Bronchial epithelial cell (primary cell): Measurements from ENCODE around the gene TMEM267. TPM values are rescaled to one million over a fixed set of nuclear protein-coding genes. Genes with fewer than 3 reads are reported as not detected.
"Not testable (repeated sequence)": the region's sequence is repeated elsewhere in the genome, so short reads cannot be mapped to it uniquely, and the experiment has no call there.

ENCODE experiments used
- DNase-seq: peaks from one replicate; pipeline ENCODE4 v3.0.0-alpha.2; 2010; ENCODE audit warnings: low read depth
- FAIRE-seq: peaks from 2 replicates; lab custom pipeline; 2011; peaks lifted over from hg19 to GRCh38; lab: Jason Lieb, UNC
- H3K27me3 ChIP-seq: 2 replicates; pipeline ENCODE4 v1.5.1; 2011; ENCODE audit warnings: low read length; ENCODE audit not compliant: control insufficient read depth, insufficient read depth
- H3K36me3 ChIP-seq: 2 replicates; pipeline ENCODE4 v1.5.1; 2011; ENCODE audit warnings: low read length; ENCODE audit not compliant: control insufficient read depth, insufficient read depth
- H3K4me3 ChIP-seq: 2 replicates; pipeline ENCODE4 v1.5.1; 2011; ENCODE audit warnings: mild to moderate bottlenecking, low read depth, low read length, control low read depth
- CTCF ChIP-seq: IDR thresholded peaks from 2 replicates; pipeline ENCODE4 v1.5.1; 2011; ENCODE audit warnings: mild to moderate bottlenecking, moderate library complexity, low read length, control low read depth, inconsistent platforms; ENCODE audit not compliant: insufficient read depth, severe bottlenecking
- total RNA-seq: library from RNA; depleted of rRNA; stranded (reverse); fragments of >200 nt; gene quantifications from 2 replicates; pipeline ENCODE4 v1.2.1, GENCODE V29; 2014

Gene TMEM267
- total RNA-seq, 1 donor from 2014 or later, result 12.4 TPM

- H3K4me3 ChIP-seq, result no peak overlapping the region
- no peak for TF ChIP-seq CTCF
- H3K27me3 ChIP-seq, result no peaks in the 10 kb centered on the region
- FAIRE-seq (no peak), DNase-seq (peak; percentile 88)
- no peaks in the 10 kb centered on the region for H3K36me3 ChIP-seq
Observed at GRCh38 chr5:43425983-43426382, 57.7 kb downstream of the TMEM267 start.

DNA sequence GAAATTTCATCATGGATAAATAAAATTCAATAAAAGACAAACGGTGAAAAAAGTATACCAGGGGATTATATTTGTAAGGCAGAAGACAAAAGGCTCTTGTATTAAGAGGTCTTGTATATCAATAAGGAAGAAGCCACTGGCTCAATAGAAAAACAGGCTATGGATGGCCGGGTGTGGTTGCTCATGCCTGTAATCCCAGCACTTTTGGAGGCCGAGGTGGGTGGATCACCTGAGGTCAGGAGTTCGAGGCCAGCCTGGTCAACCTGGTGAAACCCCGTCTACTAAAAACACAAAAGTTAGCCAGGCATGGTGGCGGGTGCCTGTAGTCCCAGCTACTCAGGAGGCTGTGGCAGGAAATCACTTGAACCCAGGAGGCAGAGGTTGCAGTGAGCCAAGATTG lies 60.6 kb downstream of the TMEM267 start:
- FAIRE-seq, DNase-seq, H3K36me3 ChIP-seq, H3K27me3 ChIP-seq, H3K4me3 ChIP-seq: not testable (repeated sequence)

DNA sequence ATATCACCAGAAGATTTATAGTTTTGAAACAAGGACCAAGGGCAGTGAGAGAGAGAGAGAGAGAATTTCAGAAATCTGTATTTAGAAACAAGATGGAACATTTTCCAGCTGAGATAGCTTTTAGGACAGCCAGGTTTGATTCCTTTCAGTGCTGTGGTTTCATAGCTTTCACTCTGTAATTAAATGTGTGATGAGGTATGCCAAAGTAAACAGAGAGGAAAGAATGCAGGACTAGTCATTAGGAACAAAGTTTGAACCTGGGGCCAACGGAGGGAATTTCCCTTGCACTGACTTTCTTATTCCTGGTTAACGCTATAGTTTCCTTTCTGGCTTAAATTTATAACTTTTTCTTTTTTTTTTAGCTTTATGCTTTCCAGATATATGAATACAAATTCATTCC lies 61.5 kb downstream of the TMEM267 start:
- no peak for FAIRE-seq
- H3K27me3 ChIP-seq, result no peaks in the 10 kb centered on the region
- no peak overlapping the region for H3K4me3 ChIP-seq
- no peak for TF ChIP-seq CTCF
- DNase-seq, result peak; percentile 84
- no peaks in the 10 kb centered on the region for H3K36me3 ChIP-seq

GRCh38 chr5:43421450-43422133 lies 62.1 kb downstream of the TMEM267 start:
- Histone ChIP-seq H3K27me3 (no peaks in the 10 kb centered on the region), H3K4me3 (no peak overlapping the region), H3K36me3 (no peaks in the 10 kb centered on the region)
- TF ChIP-seq CTCF, result no peak
- FAIRE-seq (no peak), DNase-seq (peak; percentile 37)

GRCh38 chr5:43420241-43420640 lies 63.4 kb downstream of the TMEM267 start:
- H3K4me3 ChIP-seq, result no peak overlapping the region
- DNase-seq, result no peak
- TF ChIP-seq CTCF, result no peak
- H3K27me3 ChIP-seq, result no peaks in the 10 kb centered on the region
- no peak for FAIRE-seq
- H3K36me3 ChIP-seq, result no peaks in the 10 kb centered on the region

DNA sequence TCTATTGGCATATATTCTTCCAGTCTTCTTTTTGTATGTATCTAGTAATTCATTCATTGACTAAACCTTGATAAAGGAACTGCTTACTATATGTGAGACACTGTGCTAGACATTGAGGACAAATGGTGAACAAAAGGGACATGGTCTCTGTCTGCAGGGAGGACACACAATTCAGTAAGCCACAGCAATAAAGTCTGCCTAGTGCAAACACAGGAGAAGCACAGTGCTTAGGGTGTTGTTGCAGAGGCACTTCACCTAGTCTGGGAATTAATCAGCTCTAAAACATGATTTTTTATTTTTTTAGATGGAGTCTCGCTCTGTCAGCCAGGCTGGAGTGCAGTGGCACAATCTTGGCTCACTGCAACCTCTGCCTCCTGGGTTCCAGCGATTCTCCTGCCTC lies 65.1 kb downstream of the TMEM267 start:
- no peak for TF ChIP-seq CTCF
- H3K36me3 ChIP-seq, result no peaks in the 10 kb centered on the region
- H3K4me3 ChIP-seq, result no peak overlapping the region
- DNase-seq (no peak), FAIRE-seq (no peak)
- H3K27me3 ChIP-seq, result no peaks in the 10 kb centered on the region
